Measurements from ENCODE around the gene OMD.
"Not testable (repeated sequence)": the region's sequence is repeated elsewhere in the genome, so short reads cannot be mapped to it uniquely, and the experiment has no call there.

OMD gene

GRCh38 chr9:92424340-92424739 is at the start of gene OMD:
Gene OMD, minus strand, starts transcription at chr9:92424471. Its CDS starts 6,913 bp downstream, at chr9:92417558.
- no peak for DNase-seq

- DNase-seq, result no peak
Observed at GRCh38 chr9:92468206-92468605, 43.9 kb upstream of the OMD start.

GRCh38 chr9:92467511-92467910 is 43.2 kb upstream of the OMD start:
- DNase-seq, result no peak

GRCh38 chr9:92467041-92467440 is 42.8 kb upstream of the OMD start:
- DNase-seq, result no peak

- no peak for DNase-seq
Observed at GRCh38 chr9:92463984-92464383, 39.7 kb upstream of the OMD start.

GRCh38 chr9:92463387-92463786 is 39.1 kb upstream of the OMD start:
- no peak for DNase-seq

GRCh38 chr9:92457576-92457975 is 33.3 kb upstream of the OMD start:
- DNase-seq, result no peak

- DNase-seq, result no peak
Observed at GRCh38 chr9:92455217-92455616, 30.9 kb upstream of the OMD start.

GRCh38 chr9:92446536-92446935 is 22.3 kb upstream of the OMD start:
- no peak for DNase-seq

GRCh38 chr9:92444841-92445240 is 20.6 kb upstream of the OMD start:
- no peak for DNase-seq

- DNase-seq, result no peak
Observed at GRCh38 chr9:92440751-92441046, 16.4 kb upstream of the OMD start.

- DNase-seq, result no peak
Observed at GRCh38 chr9:92439921-92440750, 15.9 kb upstream of the OMD start.

- no peak for DNase-seq
Observed at GRCh38 chr9:92438900-92439526, 14.7 kb upstream of the OMD start.

- no peak for DNase-seq
Observed at GRCh38 chr9:92435263-92435662, 11.0 kb upstream of the OMD start.

GRCh38 chr9:92432972-92433548 is 8.8 kb upstream of the OMD start:
- no peak for DNase-seq

- DNase-seq, result no peak
Observed at GRCh38 chr9:92432350-92432749, 8.1 kb upstream of the OMD start.

GRCh38 chr9:92429836-92430235 is 5.6 kb upstream of the OMD start:
- DNase-seq, result no peak

- no peak for DNase-seq
Observed at GRCh38 chr9:92426501-92427145, 2.4 kb upstream of the OMD start.

GRCh38 chr9:92425474-92425873 is 1.2 kb upstream of the OMD start:
- DNase-seq, result no peak

- no peak for DNase-seq
Observed at GRCh38 chr9:92423612-92424011, 659 bp downstream of the OMD start.

- no peak for DNase-seq
Observed at GRCh38 chr9:92422611-92423338, 1.5 kb downstream of the OMD start.

- no peak for DNase-seq
Observed at GRCh38 chr9:92414566-92414965, 9.7 kb downstream of the OMD start.

- DNase-seq, result not testable (repeated sequence)
Observed at GRCh38 chr9:92411157-92411556, 13.1 kb downstream of the OMD start.
